ENCODE data around the gene PPP1R9B.

Gene PPP1R9B

DNA sequence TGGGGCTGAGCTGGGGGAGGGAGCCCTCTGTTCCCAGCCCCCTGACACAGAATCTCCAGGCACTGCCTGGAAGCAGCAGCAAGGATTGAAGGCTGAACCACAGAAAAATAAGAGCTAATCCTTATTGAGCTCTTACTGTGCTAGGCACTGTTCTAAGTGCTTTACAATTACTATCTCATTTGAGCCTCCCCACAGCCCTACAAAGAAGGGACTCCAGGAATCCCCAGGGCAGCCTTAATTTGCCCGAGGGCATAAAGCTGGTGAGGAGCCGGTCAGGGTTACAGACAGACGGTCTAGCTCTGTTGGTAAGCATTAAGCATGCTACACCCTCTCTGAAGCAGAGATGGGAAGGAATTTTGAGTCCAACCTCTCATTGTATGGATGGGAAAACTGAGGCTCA is 27.5 kb downstream of the PPP1R9B start:
- no peak for DNase-seq

DNA sequence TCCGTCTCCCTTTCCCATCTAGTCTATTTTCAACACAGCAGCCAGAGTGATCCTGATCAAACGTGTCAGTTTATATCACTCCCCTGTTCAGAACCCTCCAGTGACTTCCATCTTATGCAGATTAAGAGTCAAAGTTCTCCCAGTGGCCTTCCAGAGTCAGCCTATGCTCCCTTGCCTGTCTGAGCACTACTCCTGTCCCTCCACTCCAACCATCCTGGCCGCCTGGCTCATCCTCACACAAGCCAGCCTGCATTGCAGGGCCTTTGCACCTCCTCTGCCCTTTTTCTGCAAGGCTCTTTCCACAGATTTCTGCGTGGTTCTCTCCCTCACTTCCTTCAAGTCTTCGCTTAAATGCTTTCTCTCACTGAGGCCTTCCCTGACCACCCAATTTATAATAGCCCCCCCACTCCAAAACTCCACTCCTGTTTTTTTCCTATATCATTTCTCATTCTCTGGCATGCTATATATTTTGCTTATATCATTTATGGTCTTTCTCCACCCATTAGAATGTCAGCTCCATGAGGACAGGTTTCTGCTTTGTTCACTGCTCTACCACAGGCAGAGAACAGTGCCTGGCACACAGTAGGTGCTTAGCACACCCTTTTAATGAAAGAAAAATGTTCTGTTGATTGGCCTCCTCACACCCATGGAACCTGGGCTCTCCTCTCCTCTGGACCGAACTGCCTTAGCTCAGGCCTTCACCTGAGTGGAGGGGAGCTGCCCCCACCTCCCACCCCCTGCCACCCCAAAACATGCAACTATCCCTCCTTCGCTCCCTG is 29.8 kb downstream of the PPP1R9B start:
- no peak for DNase-seq

DNA sequence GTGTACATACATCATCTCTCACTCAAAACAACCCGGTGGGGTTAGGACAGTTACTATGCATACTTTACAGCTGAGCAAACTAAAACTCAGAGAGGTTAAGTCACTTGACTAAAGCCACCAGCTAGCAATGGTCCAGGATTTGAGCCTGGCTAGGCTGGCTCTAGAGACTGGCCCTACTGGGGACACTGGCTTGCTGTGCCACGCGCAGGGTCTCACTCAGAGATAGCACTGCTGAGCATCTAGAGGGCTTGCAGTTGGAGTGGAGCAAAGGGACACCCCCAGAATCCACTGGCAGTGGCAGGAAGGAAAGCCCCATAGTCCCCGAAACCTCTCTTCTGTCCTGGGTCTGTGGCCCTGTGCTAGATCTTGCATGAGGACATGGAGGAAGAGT is 31.7 kb downstream of the PPP1R9B start:
- DNase-seq = no peak

DNA sequence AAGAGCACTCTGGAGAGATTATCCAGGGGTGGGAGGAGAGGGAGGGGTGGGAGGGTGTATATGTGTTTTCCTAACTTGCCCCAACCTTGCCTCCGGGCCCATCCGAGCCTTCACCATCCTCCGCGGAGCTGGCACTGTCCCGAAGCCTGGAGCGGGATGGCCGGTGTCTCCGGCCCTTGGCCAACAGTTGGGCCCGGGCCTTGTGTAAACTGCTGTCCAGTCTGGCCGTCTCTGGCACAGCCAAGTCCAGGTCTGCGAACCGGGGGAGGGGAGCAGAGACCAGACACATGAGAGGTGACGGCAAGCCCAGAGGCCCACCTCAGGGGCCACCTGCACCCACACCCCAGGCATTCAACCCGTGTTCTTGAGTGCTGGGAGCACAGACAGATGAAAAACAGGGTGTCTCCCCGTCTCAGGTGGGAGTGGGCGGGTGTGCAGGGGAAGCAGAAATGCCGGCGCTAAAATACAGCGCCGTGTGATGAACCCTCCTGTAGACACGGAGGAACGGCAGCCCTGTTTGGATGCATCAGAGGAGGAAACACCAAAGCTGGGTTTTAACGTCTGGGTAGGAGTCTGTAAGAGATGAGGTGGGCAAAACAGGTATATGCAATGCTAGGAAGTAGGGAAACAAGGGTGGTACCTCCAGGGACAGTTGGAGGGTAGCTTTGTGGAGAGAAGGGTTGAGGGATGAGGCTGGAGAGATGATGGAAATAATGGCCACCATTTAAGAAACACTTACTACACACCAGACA is 32.2 kb downstream of the PPP1R9B start:
- DNase-seq = no peak

DNA sequence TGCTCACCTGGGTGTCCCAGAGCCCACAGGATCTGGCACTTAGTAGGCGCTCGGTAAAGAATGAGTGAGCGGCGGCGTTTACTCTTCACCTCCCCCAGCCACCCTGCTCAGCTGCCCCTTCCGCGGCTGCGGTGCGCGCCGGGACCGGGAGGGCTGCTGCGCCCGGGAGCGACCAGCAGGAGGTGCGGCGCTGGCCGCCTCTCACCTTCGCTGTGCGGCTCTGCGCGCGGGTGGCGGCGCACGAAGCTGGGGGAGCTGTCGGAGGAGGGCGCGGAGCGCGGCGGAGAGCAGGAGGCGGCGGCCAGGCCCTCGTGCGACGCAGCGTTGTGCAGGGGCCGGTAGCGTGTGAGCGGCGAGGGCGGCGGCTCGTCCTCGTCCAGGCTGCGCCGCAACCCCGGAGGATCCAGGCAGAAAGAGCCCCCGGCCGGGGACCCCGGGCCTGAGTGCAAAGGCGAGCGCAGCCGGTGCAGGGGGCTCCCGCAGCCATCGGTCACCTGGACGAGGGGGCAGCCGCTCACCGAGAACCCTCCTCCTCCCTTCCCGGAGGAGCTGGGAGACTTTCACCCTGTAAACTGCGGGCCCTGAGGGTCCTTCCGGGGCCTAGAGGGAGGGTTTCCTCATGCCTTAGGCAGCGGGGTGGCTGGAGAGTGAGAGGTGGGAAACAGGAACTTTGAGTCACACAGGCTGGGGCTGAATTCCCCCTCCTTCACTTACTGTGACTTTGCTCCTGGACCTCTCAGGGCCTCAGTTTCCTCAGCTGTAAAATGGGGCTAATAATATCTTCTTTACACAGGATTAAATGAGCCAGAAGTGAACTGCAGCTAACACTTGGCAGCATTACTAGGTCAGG is 33.0 kb downstream of the PPP1R9B start:
- DNase-seq = peak in 1 of 2 donors; percentile 46

DNA sequence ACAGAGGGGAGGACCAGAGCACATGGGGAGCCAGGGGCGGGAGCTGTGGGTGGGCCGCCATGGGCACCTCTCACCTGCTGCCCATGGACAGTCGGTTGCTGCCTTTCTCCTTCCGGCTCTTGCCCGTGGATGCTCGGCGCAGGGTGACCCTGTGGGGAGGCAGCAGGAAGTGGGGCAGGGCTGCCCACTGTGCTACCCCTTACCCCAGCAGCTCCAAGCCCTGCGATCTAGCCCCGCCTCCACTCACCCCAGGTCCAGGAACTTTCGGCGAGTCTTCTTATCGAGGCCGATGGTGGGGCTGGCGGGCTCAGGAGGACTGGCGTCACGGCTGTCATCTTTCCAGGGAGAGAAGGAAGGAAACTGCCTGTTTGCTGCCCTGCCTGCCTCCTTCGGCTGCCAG is 34.7 kb downstream of the PPP1R9B start:
- no peak for DNase-seq

DNA sequence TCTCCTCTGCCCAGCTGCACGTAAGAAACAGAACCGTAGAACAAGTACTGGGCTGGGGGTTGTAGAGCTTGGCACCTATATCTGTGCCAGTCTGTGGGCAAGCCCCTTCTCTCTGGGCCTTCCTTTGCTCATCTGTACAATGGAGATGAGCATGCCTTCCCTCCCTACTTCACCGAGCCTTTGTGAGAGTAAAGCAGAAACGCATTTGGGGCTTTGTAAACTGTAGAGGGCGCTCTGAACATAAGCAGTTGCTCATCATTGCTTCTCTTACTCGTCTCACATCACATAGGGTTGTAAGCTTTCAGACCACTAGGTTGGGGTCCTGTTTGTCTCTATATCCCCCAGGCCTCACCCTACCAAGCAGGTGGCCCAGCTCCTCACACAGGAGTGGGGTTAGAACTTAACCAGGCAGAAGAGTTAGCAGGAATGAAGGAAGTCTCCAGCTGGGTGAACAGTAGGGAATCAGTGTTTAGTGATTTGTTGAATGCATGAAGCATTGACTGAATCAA is 35.6 kb downstream of the PPP1R9B start:
- DNase-seq = peak; percentile 75 to 83

DNA sequence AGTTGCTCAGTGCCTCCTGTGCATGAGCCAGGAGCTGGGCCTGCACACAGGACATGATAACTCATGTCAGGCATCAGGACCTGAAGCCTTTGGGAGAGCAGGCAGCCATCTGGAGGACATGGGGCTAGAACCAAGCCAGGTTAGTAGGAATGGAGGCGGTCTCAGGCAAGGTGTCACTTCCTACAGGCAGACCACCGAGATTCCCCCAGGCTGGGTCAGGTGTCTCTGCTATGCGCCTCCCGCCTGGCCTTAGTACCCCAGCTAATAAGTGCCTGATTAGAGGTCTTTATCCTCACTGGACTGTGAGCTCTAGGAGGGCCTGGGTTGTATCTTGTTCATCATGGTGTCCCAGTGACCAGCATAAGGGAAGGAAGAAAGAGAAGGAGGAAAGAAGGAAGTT is 36.1 kb downstream of the PPP1R9B start:
- no peak for DNase-seq

DNA sequence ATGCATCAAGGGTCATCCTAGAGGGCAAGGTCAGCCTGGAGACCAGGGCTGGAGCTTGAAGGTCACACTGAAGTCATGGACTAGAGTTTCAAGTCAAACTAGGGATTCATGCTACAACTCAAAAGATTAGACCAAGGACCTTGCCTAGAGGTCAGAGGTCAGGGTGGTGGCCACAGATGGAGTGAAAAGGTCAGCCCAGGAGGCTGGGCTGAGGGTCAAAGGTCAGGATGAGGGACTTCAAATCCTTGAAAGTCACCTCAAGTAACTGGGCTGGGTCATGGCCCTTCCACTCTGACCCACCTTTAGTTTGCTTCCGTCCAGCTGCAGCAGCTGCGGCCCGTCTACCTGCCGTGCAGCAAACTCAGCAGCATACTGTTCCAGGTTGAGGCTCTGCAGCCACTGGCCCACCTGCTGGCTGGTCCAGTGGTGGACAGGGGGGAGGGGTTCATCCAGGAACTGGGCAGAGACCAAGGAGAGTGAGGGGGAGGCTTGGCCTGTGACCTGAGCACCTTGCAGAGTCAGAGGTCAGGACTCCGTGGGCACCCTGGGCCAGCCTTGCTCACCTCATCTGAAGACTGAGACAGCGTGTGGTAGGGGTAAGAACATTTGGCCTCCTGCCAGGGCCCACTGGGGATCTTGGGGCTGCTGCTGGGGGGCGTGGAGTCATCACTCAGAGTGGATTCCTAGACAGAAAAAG is 36.7 kb downstream of the PPP1R9B start:
- DNase-seq = no peak

DNA sequence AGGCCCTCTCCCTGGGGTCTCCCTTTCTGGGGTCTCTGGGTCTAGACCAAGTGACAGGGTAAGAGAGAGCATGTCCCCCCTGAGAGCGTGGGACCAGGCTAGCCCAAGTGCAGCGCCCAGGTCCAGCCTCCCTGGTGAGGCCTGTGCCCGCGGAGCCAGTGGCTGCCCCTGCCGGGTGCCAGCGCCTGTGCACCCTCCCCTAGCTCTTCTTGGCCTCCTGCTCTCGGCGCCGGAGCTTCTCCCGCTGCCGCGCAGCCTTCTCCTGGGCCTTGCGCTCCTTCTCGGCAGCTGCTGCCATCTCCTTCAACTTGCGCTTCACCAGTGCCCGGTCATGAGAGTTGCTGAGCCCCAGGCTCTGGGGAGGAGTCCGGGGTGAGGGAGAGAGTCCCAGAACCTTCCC is 37.8 kb downstream of the PPP1R9B start:
- DNase-seq = no peak

DNA sequence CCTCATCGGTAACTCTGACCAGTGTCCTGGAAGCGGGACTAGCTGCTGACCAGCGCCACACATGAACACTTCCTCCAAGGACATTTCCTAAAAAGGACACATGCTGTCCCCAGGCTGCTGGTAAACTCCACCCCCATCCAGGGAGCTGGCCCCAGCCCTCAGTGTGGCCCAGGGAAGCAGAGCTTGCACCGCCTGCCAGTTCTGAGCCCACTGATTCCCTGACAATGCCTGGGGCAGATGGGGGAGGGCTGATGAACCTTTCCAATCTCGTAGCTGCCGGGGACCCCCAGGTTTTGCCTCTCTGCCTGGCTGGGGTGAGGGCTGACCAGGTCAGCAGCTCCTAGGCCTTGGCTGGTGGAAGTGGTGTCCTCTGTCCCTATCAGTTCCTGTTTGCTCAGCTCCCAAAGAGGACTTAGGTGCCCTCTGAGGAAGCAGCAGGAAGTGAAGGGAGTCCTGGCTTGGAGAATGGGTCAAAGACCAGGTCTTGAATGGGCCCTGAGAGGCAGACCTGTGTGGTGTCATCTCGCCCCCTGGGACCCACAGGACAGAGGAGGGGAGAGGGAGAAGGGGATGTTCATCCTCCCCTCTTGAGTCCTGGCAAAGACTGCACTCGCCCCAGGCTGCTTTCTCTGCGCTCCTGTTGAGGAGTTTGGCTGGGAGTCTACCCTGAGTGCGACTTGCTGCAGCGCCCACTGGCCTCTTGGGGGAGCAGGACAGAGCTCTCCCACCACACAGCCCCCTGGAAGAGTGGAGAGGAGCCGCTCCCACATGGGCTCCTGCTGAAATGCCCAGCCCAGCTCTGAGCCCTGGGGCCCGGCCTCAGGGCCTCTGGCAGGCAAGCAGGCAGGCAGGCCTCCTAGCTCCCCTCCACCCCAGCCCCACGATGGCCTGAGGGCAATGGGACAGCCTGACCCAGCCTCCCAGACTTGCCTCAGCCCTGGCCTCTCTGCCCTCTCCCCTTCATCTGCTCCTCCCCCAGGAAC is 38.5 kb downstream of the PPP1R9B start:
- DNase-seq = peak in 1 of 2 donors; percentile 34

DNA sequence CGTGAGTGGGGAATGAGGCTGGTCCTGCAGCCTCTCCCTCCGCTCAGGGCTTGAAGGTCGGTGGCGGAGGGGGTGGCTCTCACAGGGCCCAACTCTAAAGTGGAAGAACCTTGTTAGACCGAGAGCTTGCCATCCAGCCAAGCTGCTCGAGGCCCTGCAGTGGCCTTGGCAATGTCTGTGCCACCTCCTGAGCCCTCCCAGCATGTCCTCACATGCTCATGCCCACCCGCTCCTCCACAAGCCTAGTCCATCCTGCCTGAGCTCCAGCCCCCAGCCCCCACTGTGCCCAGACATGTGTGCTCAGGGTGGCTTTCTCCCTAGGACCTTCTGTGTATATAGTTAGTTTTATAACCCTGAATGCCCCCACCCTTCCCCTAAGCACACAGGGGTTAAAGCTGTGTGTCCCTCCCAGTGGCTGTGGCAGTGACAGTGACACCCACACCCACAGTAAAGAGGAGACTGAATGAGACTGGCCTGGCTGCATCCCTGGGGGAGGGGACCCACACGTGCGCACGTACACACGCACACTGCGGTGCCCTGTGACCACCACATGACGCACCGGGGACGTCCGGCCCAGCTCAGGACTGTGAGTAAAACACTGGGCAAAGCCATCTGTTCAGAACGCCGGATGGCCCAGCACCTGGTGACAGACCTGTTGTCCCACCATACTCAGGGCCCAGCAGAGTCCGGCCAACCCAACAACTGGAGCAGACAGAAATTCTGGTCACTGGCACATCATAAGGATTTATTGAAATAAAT is 39.7 kb downstream of the PPP1R9B start:
- DNase-seq = no peak

DNA sequence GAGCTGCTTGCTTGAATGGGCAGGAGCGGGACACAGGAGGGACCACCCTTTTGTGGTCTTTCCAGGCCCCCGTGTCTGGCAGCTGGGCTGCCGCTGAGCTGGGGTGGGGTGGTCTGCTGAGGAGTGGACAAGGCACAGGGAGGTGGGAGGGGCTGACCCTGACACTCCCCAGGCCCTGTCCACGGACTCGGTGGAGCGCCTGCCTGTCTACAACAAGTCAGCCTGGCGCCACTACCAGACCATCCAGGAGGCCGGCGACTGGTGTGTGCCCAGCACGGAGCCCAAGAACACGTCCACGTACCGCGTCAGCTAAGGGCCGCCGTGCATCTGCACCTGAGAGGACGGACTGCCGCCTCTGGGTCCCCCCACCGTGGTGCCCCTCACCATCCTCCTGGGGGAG is 40.7 kb downstream of the PPP1R9B start:
- no peak for DNase-seq

DNA sequence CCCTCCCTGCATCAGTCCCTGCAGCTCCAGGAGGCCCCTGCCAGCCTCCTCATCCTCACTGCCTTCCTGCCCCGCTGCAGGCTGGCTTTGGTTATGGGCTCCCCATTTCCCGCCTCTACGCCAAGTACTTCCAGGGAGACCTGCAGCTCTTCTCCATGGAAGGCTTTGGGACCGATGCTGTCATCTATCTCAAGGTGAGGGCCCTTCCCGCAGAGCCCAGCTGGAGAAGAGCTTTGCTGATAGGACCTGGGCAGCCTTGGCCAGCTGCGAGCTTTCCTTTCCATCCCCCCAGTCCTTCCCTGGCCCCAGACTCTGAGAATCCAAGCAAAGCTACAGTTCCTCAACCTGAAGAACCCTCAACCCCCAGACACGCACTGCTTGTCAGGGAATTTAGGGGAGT is 41.3 kb downstream of the PPP1R9B start:
- DNase-seq = no peak

DNA sequence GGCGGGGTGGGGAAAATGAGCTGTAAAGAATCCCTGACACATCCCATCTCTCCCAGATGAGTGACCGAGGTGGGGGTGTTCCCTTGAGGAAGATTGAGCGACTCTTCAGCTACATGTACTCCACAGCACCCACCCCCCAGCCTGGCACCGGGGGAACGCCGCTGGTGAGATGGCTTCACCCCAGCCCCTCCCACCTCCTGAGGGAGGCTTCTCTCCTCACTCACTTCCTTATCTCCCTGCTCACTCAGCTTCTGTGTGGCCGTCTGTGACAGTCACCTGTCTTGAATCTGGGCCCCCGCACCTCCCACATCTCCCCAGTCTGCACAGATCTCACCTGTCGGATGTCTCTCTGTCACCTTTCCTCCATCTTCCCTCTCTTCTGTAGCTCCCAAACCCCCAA is 41.9 kb downstream of the PPP1R9B start:
- DNase-seq = no peak

DNA sequence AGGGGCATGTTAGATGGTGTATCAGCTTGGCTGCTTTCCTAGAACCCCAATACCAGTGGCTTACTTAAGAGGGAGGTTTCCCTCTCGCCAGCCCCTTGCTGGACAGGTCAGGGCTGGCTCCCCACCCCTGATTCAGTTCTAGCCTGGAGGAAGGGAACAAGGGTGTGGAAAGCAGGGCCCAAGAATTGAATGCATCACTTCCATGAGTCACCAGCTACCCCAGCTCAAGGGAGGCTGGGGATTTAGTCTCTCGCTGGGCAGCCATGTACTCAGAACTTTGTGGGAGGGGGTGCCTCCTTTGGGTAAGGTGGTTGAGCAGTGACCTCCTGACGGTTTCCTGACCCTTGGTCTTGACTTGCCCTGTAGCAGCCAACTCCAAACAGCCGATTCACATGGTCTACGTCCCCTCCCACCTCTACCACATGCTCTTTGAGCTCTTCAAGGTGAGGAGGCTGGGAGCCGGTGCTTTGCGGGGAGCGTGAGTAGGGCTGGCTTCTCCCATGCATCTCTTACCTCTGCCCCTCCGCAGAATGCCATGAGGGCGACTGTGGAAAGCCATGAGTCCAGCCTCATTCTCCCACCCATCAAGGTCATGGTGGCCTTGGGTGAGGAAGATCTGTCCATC is 42.6 kb downstream of the PPP1R9B start:
- no peak for DNase-seq

DNA sequence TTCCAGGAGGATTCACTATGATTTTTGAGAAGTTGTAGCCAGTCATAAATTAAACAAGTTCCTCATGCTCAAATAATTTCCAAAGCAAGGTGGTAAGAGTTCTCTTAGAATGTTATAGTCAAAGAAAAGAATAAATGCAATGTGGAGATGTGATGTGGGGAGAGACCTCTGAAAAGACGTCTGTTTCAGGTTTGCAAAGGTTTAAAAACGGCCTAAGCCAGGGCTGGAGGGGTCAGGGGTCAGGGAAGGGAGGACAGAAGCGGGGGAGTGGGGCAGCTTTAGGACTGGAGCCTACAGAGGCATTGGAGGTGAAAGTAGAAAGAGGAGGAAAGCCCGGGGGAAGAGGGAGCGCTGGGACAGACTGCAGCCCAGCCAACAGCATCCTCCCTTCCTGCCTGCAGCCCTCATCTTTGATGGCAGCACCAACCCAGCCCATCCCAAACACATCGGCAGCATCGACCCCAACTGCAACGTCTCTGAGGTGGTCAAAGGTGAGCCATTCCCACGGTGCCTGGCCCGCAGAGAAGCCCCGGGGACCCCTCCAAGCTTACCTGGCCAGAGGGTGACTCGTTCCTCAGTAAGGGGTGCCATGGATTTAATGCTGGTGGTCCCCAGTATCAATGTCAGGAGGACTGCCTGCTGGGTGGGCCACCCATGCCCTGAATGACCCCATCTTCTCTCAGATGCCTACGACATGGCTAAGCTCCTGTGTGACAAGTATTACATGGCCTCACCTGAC is 43.9 kb downstream of the PPP1R9B start:
- no peak for DNase-seq

DNA sequence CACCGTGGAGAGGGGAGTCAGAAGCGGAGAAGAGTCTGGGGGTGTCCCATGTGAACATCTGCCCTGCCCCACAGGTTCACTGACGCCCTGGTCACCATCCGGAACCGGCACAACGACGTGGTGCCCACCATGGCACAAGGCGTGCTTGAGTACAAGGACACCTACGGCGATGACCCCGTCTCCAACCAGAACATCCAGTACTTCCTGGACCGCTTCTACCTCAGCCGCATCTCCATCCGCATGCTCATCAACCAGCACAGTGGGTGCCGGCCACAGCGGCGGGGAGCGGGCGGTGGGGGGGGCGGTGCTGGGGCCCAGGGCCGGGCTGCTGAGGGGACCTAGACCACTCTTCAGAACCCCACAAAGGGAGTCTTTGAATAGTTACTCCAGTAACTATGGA is 44.7 kb downstream of the PPP1R9B start:
- DNase-seq = no peak

DNA sequence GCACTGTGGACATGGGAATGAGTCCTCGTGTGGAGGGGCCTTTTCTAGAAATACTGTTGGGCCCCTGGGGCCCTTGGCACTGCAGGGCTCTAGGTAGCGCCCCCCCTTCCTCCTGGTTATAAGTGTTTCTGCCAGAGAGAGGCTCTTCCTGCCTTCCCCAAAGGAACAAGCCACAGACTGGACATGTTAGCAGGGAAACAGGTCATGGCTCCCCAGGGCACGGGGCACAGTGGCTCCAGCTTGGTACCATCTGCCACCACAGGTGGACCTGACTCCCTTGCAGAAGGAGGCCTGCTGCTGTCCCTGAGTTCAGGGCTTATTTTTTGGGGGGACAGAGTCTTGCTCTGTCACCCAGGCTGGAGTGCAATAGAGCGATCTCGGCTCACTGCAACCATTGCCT is 46.5 kb downstream of the PPP1R9B start:
- DNase-seq = no peak
